Mucosa of descending colon (tissue), 3 donors: ENCODE results near the gene NR4A3. TPM values are rescaled to one million over a fixed set of nuclear protein-coding genes. Genes with fewer than 3 reads are reported as not detected.
"Not testable (repeated sequence)": the region's sequence is repeated elsewhere in the genome, so short reads cannot be mapped to it uniquely, and the experiment has no call there.

Source experiments
- ATAC-seq: fragments of 200-7000 bp; cut with Tn5 transposase; one replicate; pipeline ENCODE4 v1.9.1; 2020; ENCODE audit warnings: mild to moderate bottlenecking, moderate library complexity
- DNase-seq, 3 donors: peaks; one replicate each; pipeline ENCODE4 v3.0.0-alpha.2; 2020
- H3K36me3 ChIP-seq: fragments of 200-600 bp; one replicate; pipeline ENCODE4 v1.8.0; 2021; ENCODE audit warnings: low read depth, mild to moderate bottlenecking
- H3K4me1 ChIP-seq: fragments of 200-600 bp; one replicate; pipeline ENCODE4 v1.8.0; 2021; ENCODE audit warnings: low read depth, mild to moderate bottlenecking
- H3K4me3 ChIP-seq: fragments of 200-600 bp; one replicate; pipeline ENCODE4 v1.8.0; 2021; ENCODE audit warnings: mild to moderate bottlenecking
- H3K9me3 ChIP-seq: fragments of 200-600 bp; one replicate; pipeline ENCODE4 v1.8.0; 2021; ENCODE audit warnings: mild to moderate bottlenecking
- intact Hi-C, 2 donors: fragments of 100-400 bp; cut with DNase I in 1 of 2; cut with micrococcal nuclease in 1 of 2; formaldehyde crosslinking; loops; one replicate each; pipeline versions ENCODE4 v1.11.0 to v1.11.1; 2022; cut with DNase I, micrococcal nuclease
- long read RNA-seq, 2 donors: library from polyadenylated mRNA; unstranded; transcript quantifications; one replicate each; pipeline ENCODE4 v2.0.0, GENCODE V29; 2019 to 2021
- total RNA-seq, 3 donors: library from RNA; stranded (reverse); fragmentation: NEBNext Ultra II Directional in 2 of 3; extraction: Animal tissue kit (Norgen Biotek cat#: 25700) in 2 of 3; gene quantifications; one replicate each; pipeline versions ENCODE4 v1.2.1 to v1.2.4, GENCODE V29; 2021 to 2023
- TF ChIP-seq, protein P1 (sequence below): fragments of 200-600 bp; IDR thresholded peaks from one replicate; pipeline ENCODE4 v1.8.0; 2022; ENCODE audit warnings: antibody characterized with exemption, mild to moderate bottlenecking
- donor health status: DM: no; HTN: no; CAD: no; lungs with moderate emphysema.
- donor health status: DM: no; HTN: no; CAD: no.
- donor health status: DM: no; HTN: yes; CAD: no.

NR4A3 gene
- total RNA-seq: 10 to 100 TPM in 1 of 3 donors, under 1 TPM in 2; 0.51 to 25.0 (median 0.69) TPM
- long read RNA-seq, donor 1, partial matches to known transcripts: 5 of 5 reads
- long read RNA-seq, donor 1, other reads (novel, unspliced or antisense): 0 of 5 reads
- long read RNA-seq, donor 2: 0 reads

DNA sequence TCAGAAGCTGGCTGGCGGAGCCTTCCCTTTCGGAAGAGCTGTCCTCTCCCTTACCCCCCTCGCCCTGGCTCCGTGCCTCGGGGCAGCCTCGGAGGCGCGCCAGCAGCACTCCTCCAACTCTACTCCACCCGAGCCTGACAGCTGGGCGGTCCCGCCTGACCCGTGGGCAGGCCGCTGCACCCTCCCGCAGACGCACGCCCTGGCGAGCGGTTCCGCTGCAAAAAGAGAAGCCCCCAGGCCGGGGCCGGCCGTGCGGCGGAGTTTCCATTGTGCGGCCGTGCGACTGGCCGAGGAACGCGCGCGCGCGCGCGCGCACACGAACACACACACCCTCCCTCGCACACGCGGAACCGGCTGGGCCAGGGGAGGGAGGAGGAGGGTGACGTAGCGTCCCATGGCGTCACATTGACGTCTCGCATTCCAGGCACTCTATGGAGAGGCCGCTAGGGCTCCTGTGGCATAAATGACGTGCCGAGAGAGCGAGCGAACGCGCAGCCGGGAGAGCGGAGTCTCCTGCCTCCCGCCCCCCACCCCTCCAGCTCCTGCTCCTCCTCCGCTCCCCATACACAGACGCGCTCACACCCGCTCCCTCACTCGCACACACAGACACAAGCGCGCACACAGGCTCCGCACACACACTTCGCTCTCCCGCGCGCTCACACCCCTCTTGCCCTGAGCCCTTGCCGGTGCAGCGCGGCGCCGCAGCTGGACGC is at the start of gene NR4A3:
NR4A3 (plus strand) TSS at position 490 of the 713 bp plus-strand sequence. CDS start 6,158 bp downstream, outside the sequence.
- no peaks in the 10 kb centered on the region for H3K36me3 ChIP-seq
- ATAC-seq (peak; percentile 82), DNase-seq (peak; percentile 94 to 96 (median 95))
- TF ChIP-seq, protein P1, sequence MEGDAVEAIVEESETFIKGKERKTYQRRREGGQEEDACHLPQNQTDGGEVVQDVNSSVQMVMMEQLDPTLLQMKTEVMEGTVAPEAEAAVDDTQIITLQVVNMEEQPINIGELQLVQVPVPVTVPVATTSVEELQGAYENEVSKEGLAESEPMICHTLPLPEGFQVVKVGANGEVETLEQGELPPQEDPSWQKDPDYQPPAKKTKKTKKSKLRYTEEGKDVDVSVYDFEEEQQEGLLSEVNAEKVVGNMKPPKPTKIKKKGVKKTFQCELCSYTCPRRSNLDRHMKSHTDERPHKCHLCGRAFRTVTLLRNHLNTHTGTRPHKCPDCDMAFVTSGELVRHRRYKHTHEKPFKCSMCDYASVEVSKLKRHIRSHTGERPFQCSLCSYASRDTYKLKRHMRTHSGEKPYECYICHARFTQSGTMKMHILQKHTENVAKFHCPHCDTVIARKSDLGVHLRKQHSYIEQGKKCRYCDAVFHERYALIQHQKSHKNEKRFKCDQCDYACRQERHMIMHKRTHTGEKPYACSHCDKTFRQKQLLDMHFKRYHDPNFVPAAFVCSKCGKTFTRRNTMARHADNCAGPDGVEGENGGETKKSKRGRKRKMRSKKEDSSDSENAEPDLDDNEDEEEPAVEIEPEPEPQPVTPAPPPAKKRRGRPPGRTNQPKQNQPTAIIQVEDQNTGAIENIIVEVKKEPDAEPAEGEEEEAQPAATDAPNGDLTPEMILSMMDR: no peak
- no peaks in the 10 kb centered on the region for H3K9me3 ChIP-seq
- H3K4me3 ChIP-seq: peak within 1 kb of the TSS; percentile 31
- peaks cover 47% of the 10 kb centered on the region for H3K4me1 ChIP-seq
- intact Hi-C loops: no loop called here

DNA sequence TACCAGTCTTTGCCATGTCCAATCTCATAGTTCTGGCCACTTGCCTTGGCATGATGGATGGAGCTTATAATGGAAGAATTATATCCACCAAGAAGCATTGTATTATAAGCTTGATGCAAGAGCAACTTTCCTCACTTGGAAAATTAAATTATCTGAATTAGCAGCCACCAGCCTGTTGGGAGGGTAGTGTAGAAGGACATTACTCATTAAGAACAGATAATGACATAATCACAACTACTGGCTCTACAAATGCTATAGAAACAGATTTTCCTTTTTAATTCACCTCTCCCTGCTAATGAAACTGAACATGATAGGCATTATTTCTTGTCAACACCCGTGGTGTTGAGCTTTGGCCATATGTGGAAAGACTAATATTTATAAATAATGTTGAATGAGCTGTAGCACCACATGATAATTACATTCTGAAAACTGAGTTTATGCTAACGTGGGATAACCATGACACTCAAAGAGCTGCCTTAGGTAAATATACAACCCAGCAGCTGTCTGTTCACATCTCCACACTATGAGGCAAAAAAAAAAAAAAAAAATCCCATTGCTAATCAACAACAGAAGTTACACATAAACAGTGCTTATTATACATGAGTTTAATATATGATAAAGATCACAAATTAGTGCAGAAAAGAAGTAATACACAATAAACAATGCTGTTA is 48.1 kb upstream of the NR4A3 start:
- Histone ChIP-seq H3K4me3 (no peak overlapping the region), H3K36me3 (no peaks in the 10 kb centered on the region), H3K4me1 (no peaks in the 10 kb centered on the region), H3K9me3 (no peaks in the 10 kb centered on the region)
- ATAC-seq: no peak
- TF ChIP-seq, protein P1: no peak
- intact Hi-C loops: no loop called here
- no peak for DNase-seq

DNA sequence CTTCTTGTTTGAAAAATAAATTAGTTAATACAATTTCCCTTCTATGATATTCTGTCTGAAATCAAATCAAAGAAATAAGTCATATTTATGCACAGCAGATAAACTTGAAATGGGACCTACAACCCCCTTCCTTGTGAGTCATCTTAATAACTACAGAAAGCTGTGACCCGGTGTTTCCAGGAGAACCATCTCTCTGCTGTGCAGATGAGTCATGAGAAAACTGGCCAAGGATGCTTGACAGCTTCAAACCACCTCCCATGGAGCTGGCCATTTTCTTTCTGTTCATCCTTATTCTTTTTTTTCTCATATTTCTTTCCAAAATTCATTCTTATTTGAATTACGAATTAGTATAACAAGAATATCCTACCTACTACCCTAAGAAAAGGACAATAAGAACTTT is 43.4 kb upstream of the NR4A3 start:
- no peak for ATAC-seq
- H3K4me1 ChIP-seq: no peaks in the 10 kb centered on the region
- H3K36me3 ChIP-seq: no peaks in the 10 kb centered on the region
- TF ChIP-seq, protein P1: no peak
- H3K4me3 ChIP-seq: no peak overlapping the region
- H3K9me3 ChIP-seq: no peaks in the 10 kb centered on the region
- intact Hi-C loops: no loop called here
- no peak for DNase-seq

DNA sequence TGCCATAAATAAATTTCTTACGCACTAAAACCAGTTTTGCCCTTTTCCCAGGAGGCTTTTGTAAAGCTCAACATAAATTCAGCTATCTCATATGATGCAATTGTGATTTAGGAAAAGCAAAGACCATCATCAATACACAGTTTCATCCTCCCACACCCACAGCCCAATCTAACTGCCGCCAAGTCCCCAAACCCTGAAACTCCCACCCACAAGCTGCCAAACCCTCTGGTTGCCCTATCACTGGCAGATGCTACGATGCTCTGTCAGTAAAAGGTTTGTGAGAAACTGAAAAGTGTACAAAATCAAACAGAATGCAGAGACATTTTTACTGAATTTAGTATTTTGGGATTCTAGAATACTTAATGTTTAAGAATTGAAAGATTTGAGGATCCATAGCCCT is 42.8 kb upstream of the NR4A3 start:
- H3K9me3 ChIP-seq: no peaks in the 10 kb centered on the region
- intact Hi-C loops: no loop called here
- no peaks in the 10 kb centered on the region for H3K36me3 ChIP-seq
- no peak for DNase-seq
- H3K4me1 ChIP-seq: no peaks in the 10 kb centered on the region
- ATAC-seq: no peak
- no peak overlapping the region for H3K4me3 ChIP-seq
- TF ChIP-seq, protein P1: no peak

DNA sequence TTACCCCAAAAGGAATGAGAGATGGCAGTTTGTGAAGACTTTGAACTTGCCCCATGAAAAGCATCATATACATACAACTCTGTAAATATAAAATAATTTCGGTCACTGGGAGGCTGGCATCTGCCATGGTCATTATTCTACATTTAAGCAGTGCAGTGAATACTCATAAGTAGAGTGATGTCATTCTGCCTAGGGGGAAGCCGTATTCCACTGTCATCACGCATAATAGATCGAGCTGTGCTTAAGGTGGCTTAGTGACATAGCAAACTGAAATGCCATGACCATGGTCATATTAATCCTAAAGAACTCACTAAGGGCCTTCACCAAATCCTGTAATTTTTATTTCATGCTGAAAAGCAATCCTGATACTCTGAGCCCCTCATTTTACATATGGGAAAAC is 42.4 kb upstream of the NR4A3 start:
- intact Hi-C loops: no loop called here
- ATAC-seq: no peak

DNA sequence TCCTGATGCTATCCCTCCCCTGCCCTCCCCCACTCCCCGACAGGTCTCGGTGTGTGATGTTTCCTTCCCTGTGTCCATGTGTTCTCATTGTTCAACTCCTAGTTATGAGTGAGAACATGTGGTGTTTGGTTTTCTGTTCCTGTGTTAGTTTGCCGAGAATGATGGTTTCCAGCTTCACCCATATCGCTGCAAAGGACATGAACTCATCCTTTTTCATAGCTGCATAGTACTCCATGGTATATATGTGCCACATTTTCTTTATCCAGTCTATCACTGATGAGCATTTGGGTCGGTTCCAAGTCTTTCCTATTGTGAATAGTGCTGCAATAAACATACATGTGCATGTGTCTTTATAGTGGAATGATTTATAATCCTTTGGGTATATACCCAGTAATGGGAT is 39.3 kb upstream of the NR4A3 start:
- H3K9me3 ChIP-seq, intact Hi-C loops: not testable (repeated sequence)

More for the DNA sequence above, 42.4 kb upstream of the NR4A3 start:
- Histone ChIP-seq H3K9me3 (no peaks in the 10 kb centered on the region), H3K4me1 (no peaks in the 10 kb centered on the region), H3K36me3 (no peaks in the 10 kb centered on the region), H3K4me3 (no peak overlapping the region)
- TF ChIP-seq, protein P1: no peak
- DNase-seq: no peak

More for the DNA sequence above, 39.3 kb upstream of the NR4A3 start:
- not testable (repeated sequence) for H3K4me1 ChIP-seq, ATAC-seq, DNase-seq, H3K4me3 ChIP-seq, H3K36me3 ChIP-seq
